SU-DHL-6 (cell line): ENCODE measurements around the gene ADK.

Experiments used
- H2AFZ ChIP-seq: fragments of 200-600 bp; sonication (generic); 2 replicates; pipeline ENCODE4 v1.6.1; 2014; ENCODE audit warnings: low read depth, mild to moderate bottlenecking, moderate library complexity, mixed read lengths, antibody characterized with exemption, low read length; ENCODE audit not compliant: severe bottlenecking
- H3F3A ChIP-seq: fragments of 200-600 bp; shearing (Covaris generic); 2 replicates; pipeline ENCODE4 v1.6.0; 2016; ENCODE audit warnings: antibody characterized with exemption, mild to moderate bottlenecking; ENCODE audit not compliant: insufficient read depth
- H3K27ac ChIP-seq: fragments of 200-600 bp; sonication (generic); 2 replicates; pipeline ENCODE4 v1.5.1; 2016; ENCODE audit warnings: low read depth, mild to moderate bottlenecking, low read length, moderate library complexity, mixed read lengths
- H3K27me3 ChIP-seq: fragments of 200-600 bp; sonication (generic), shearing (Covaris generic); 2 replicates; pipeline ENCODE4 v1.6.0; 2014; ENCODE audit warnings: mild to moderate bottlenecking, low read length
- H3K36me3 ChIP-seq: fragments of 200-600 bp; sonication (generic); 2 replicates; pipeline ENCODE4 v1.6.1; 2014; ENCODE audit warnings: mild to moderate bottlenecking, low read length, mixed read lengths
- H3K4me2 ChIP-seq: fragments of 300-600, 200-600 bp; shearing (Covaris generic), sonication (generic); 2 replicates; pipeline ENCODE4 v1.6.0; 2014; ENCODE audit warnings: low read length, low read depth, mild to moderate bottlenecking; ENCODE audit not compliant: poor library complexity, severe bottlenecking
- H3K4me3 ChIP-seq: fragments of 200-600 bp; sonication (generic); 2 replicates; pipeline ENCODE4 v1.5.1; 2014; ENCODE audit warnings: antibody characterized with exemption, low read length, mild to moderate bottlenecking, mixed read lengths; ENCODE audit not compliant: insufficient read depth, poor library complexity, severe bottlenecking
- H3K79me2 ChIP-seq: fragments of 200-600 bp; sonication (generic); 2 replicates; pipeline ENCODE4 v1.6.1; 2014; ENCODE audit warnings: mild to moderate bottlenecking, low read length, moderate library complexity; ENCODE audit not compliant: insufficient read depth
- H3K9ac ChIP-seq: fragments of 200-600 bp; sonication (generic); 2 replicates; pipeline ENCODE4 v1.7.0; 2014; ENCODE audit warnings: mild to moderate bottlenecking, low read length
- H3K9me2 ChIP-seq: fragments of 200-600 bp; sonication (generic); replicated peaks from 2 replicates; pipeline ENCODE4 v1.6.1; 2014; ENCODE audit warnings: low read length; ENCODE audit not compliant: insufficient read depth
- H3K9me3 ChIP-seq: fragments of 200-600 bp; sonication (generic); 2 replicates; pipeline ENCODE4 v1.6.1; 2014; ENCODE audit warnings: low read length, mixed read lengths; ENCODE audit not compliant: insufficient read depth
- H4K20me1 ChIP-seq: fragments of 200-600 bp; sonication (generic); 2 replicates; pipeline ENCODE4 v1.6.1; 2014; ENCODE audit warnings: low read depth, mild to moderate bottlenecking, antibody characterized with exemption, low read length, moderate library complexity, mixed read lengths
- EZH2phosphoT487 ChIP-seq: fragments of 200-600 bp; sonication (generic), shearing (Covaris generic); conservative IDR thresholded peaks from 2 replicates; pipeline ENCODE4 v1.6.1; 2018; ENCODE audit warnings: mild to moderate bottlenecking, antibody characterized with exemption, low read length, moderate library complexity, mixed read lengths
- TF ChIP-seq, protein P1 (sequence below): fragments of 200-600 bp; sonication (generic); IDR thresholded peaks from one replicate; pipeline ENCODE4 v1.5.1; 2017; ENCODE audit warnings: antibody characterized with exemption, mild to moderate bottlenecking, low read length, moderate library complexity; ENCODE audit not compliant: insufficient read depth, poor library complexity, severe bottlenecking

Gene ADK

DNA sequence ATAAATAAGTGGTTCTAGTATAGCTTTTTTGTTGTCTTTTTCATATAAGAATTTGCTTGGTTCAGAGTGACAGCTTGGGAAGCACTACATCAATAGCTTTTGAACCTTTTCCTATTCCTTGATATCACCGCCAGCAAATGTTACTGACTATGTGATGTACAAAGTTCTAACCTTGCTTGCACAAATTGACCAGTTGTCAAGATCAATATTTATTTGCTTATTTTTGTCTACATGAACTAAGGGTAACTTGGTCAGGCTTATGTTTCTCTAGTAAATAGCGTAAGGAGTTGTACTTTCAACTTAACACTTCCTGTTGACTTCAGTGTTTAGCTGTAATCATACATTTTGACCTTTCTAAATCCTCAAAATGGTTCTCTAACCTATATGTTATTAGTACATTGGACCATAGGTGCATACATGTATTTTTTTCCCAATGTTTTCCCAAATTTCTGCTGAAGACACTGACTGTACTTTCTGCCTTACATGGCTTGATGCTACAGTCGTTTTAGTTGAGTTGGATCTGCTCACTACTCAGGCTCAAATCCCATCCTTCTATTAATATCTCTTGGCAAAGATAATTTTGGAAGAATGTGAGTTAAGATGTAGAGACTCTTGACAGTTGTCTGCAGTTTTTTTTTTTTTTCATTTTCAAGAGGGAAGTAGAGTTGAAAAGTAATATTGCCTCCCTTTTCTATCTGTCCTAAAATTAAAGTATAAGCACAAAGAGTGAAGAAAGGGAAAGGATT is 436.3 kb downstream of the ADK start:
- H3K4me2 ChIP-seq = no peak overlapping the region

DNA sequence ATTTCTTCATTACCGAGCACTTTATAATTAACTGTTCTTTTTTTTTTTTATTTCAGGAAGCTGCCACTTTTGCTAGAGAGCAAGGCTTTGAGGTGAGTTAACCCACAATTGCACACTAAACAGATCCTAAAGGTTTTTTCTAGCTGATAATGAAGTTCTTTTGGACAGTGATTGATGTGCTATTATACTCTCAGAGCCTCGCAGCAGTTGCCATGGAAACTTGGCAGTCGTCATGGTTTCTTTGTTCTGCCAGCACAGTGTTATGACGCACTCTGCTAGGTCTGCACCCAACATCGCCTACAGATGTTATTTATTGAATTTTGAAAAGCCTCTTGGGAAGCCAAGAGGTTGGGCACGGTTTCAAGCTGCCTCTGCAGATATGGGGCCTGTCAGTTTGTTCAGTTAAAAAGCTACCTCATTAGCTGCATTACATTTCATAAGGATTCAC is 438.2 kb downstream of the ADK start:
- Histone ChIP-seq H3K36me3 (peaks cover 8% of the 10 kb centered on the region; the same call in 1 of the 2 replicates), H4K20me1 (no peaks in the 10 kb centered on the region), H3K4me3 (no peak overlapping the region), H3K27me3 (no peaks in the 10 kb centered on the region), H3K27ac (no peak overlapping the region), H3K9ac (no peak overlapping the region), H3K4me2 (no peak overlapping the region), H3K9me3 (no peaks in the 10 kb centered on the region), H3K79me2 (no peaks in the 10 kb centered on the region), H2AFZ (no peak overlapping the region), H3F3A (no peaks in the 10 kb centered on the region), H3K9me2 (no peaks in the 10 kb centered on the region)
- no peak for TF ChIP-seq EZH2phosphoT487
- TF ChIP-seq, protein P1, sequence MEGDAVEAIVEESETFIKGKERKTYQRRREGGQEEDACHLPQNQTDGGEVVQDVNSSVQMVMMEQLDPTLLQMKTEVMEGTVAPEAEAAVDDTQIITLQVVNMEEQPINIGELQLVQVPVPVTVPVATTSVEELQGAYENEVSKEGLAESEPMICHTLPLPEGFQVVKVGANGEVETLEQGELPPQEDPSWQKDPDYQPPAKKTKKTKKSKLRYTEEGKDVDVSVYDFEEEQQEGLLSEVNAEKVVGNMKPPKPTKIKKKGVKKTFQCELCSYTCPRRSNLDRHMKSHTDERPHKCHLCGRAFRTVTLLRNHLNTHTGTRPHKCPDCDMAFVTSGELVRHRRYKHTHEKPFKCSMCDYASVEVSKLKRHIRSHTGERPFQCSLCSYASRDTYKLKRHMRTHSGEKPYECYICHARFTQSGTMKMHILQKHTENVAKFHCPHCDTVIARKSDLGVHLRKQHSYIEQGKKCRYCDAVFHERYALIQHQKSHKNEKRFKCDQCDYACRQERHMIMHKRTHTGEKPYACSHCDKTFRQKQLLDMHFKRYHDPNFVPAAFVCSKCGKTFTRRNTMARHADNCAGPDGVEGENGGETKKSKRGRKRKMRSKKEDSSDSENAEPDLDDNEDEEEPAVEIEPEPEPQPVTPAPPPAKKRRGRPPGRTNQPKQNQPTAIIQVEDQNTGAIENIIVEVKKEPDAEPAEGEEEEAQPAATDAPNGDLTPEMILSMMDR = no peak

More for the DNA sequence above, 436.3 kb downstream of the ADK start:
- no peaks in the 10 kb centered on the region for H3K27me3 ChIP-seq
- no peak overlapping the region for H3K27ac ChIP-seq
- peaks cover 8% of the 10 kb centered on the region; the same call in 1 of the 2 replicates for H3K36me3 ChIP-seq
- no peak overlapping the region for H3K4me3 ChIP-seq
- TF ChIP-seq EZH2phosphoT487 = no peak
- TF ChIP-seq, protein P1 = no peak
- H3F3A ChIP-seq = no peaks in the 10 kb centered on the region
- no peak overlapping the region for H2AFZ ChIP-seq
- H3K9me2 ChIP-seq = no peaks in the 10 kb centered on the region
- H3K9me3 ChIP-seq = no peaks in the 10 kb centered on the region
- H4K20me1 ChIP-seq = no peaks in the 10 kb centered on the region
- H3K9ac ChIP-seq = no peak overlapping the region
- no peaks in the 10 kb centered on the region for H3K79me2 ChIP-seq

DNA sequence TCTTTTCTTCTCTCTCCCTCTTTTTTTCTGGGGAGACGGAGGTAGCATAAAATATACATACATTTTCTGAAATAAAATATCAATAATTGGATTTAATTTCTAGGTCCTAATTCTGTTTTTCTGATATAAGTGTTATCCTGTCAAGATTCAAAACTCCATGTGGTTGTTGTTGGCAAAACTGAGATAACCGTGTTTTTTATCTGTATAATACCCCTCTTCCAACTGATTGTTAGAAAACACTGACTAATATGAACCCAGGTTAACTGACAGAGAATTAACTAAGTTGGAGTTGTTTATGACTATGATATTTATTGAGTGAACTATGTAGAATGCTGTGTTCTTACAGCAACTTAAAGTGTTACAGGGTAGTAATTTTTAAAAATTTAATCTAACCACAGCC is 438.8 kb downstream of the ADK start:
- Histone ChIP-seq H3K79me2 (no peaks in the 10 kb centered on the region), H3F3A (no peaks in the 10 kb centered on the region), H3K9ac (no peak overlapping the region), H4K20me1 (no peaks in the 10 kb centered on the region), H2AFZ (no peak overlapping the region), H3K27ac (no peak overlapping the region), H3K36me3 (peaks cover 8% of the 10 kb centered on the region; the same call in 1 of the 2 replicates), H3K4me2 (no peak overlapping the region), H3K4me3 (no peak overlapping the region), H3K9me3 (no peaks in the 10 kb centered on the region), H3K27me3 (no peaks in the 10 kb centered on the region), H3K9me2 (no peaks in the 10 kb centered on the region)
- TF ChIP-seq, protein P1 = no peak
- no peak for TF ChIP-seq EZH2phosphoT487
